ENCODE results near the gene FOXP1. TPM values are rescaled to one million over a fixed set of nuclear protein-coding genes. Genes with fewer than 3 reads are reported as not detected.

The FOXP1 gene
- total and polyA plus RNA-seq, 2 of the 8 experiments (the other 6 are each of a cell fraction or from before 2014, with no cell fraction given): 13.9 to 25.4 TPM

DNA sequence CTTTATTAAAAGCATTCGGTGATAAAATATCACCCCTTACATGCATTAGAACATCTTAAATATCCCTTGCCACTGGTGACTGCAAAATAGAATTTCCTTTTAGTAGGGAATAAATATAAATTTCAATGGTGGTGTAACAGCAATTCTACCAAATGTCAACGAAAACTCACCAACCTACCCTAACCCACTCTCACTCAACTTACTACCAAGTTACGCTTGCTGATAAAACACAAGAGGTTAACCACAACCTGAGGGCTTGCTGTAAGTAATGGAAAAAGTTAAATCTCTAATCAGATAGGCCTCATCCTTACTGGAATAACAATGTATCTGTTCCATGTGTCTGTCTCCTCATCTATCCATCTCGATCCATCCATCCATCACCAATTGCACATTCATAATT is 274.7 kb downstream of the FOXP1 start:
- H3K36me3 ChIP-seq (ENCODE audit: control insufficient read depth in 2 of 4, insufficient read depth in 4 of 4, low read length in 3 of 4): no peaks in the 10 kb centered on the region
- TF ChIP-seq, protein P1, sequence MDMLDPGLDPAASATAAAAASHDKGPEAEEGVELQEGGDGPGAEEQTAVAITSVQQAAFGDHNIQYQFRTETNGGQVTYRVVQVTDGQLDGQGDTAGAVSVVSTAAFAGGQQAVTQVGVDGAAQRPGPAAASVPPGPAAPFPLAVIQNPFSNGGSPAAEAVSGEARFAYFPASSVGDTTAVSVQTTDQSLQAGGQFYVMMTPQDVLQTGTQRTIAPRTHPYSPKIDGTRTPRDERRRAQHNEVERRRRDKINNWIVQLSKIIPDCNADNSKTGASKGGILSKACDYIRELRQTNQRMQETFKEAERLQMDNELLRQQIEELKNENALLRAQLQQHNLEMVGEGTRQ (IDR thresholded peaks at IDR 0.05; ENCODE audit: low read length): no peak
- TF ChIP-seq SIRT6 (IDR thresholded peaks at IDR 0.05; ENCODE audit: low read length) (no peak), POU5F1 (IDR thresholded peaks at IDR 0.05; ENCODE audit: low read depth, low read length) (no peak)
- TF ChIP-seq, protein P2, sequence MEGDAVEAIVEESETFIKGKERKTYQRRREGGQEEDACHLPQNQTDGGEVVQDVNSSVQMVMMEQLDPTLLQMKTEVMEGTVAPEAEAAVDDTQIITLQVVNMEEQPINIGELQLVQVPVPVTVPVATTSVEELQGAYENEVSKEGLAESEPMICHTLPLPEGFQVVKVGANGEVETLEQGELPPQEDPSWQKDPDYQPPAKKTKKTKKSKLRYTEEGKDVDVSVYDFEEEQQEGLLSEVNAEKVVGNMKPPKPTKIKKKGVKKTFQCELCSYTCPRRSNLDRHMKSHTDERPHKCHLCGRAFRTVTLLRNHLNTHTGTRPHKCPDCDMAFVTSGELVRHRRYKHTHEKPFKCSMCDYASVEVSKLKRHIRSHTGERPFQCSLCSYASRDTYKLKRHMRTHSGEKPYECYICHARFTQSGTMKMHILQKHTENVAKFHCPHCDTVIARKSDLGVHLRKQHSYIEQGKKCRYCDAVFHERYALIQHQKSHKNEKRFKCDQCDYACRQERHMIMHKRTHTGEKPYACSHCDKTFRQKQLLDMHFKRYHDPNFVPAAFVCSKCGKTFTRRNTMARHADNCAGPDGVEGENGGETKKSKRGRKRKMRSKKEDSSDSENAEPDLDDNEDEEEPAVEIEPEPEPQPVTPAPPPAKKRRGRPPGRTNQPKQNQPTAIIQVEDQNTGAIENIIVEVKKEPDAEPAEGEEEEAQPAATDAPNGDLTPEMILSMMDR (IDR thresholded peaks at IDR 0.05; ENCODE audit: control extremely low read depth in 1 of 3, insufficient read depth in 1 of 3, low read depth in 1 of 3, low read length in 3 of 3): no peak
- ChIA-PET POLR2A (ENCODE audit: partially characterized antibody) (no interaction called here), CTCF (ENCODE audit: partially characterized antibody) (interaction anchor here (0.6 to 1.6 kb wide), 2 partner anchors 203 to 372 kb away, joined by 3 to 4 read pairs; no protein-coding TSS in a partner anchor)
- no peak overlapping the region for H4K8ac ChIP-seq (ENCODE audit: extremely low read depth, insufficient read depth, low read length)
- no peak overlapping the region for H3K18ac ChIP-seq (ENCODE audit: extremely low read depth, low read length)
- peaks cover 0 to 13% (median 7%) of the 10 kb centered on the region in 4 experiments; a peak in 4 of 7 replicates for H3K4me1 ChIP-seq (replicated peaks in 1 of 4; ENCODE audit: control insufficient read depth in 3 of 4, insufficient read depth in 4 of 4, low read length in 3 of 4)
- no peak overlapping the region for H2AFZ ChIP-seq (ENCODE audit: low read length)
- no peak overlapping the region for H3K9ac ChIP-seq (replicated peaks in 1 of 4; ENCODE audit: extremely low read depth in 1 of 4, low read depth in 3 of 4, low read length in 3 of 4)
- H4K20me1 ChIP-seq (replicated peaks in 1 of 2; ENCODE audit: control insufficient read depth in 1 of 2, insufficient read depth in 2 of 2, low read length in 2 of 2): no peaks in the 10 kb centered on the region
- H3K27me3 ChIP-seq (replicated peaks in 1 of 4; ENCODE audit: control insufficient read depth in 3 of 4, extremely low read depth in 1 of 4, insufficient read depth in 3 of 4, low read length in 3 of 4): no peaks in the 10 kb centered on the region
- H2BK120ac ChIP-seq (replicated peaks; ENCODE audit: low read depth, low read length): no peak overlapping the region
- H3K79me1 ChIP-seq (ENCODE audit: low read depth, low read length): no peaks in the 10 kb centered on the region
- 80% methylated on average over 4 of the region's 4 CpGs; no CpG with 5 or more reads in 1 of the 2 experiments for WGBS, 2 experiments (ENCODE audit: extremely low coverage in 1 of 2, insufficient coverage in 1 of 2, insufficient read length in 1 of 2, insufficient replicate concordance in 2 of 2, low coverage in 1 of 2, low lambda C conversion rate in 2 of 2, missing lambda C conversion rate in 1 of 2)
- H2BK5ac ChIP-seq (ENCODE audit: low read depth, low read length): no peak overlapping the region
- no peak overlapping the region for H3K4me2 ChIP-seq (ENCODE audit: insufficient read depth in 1 of 2, low read depth in 2 of 2, low read length in 2 of 2)
- no peak overlapping the region for H3K4ac ChIP-seq (replicated peaks; ENCODE audit: insufficient read length, low read depth, low read length)
- DNase-seq (ENCODE audit: low read depth in 1 of 2, low spot score in 2 of 2) (no peak), FAIRE-seq (peak; percentile 7)
- no peak overlapping the region for H2BK15ac ChIP-seq (ENCODE audit: low read length)
- H2BK20ac ChIP-seq (ENCODE audit: low read length): no peak overlapping the region
- H4K5ac ChIP-seq (ENCODE audit: insufficient read length, low read depth, low read length): no peak overlapping the region
- no peak overlapping the region for H3K4me3 ChIP-seq (ENCODE audit: extremely low read depth in 1 of 4, insufficient read depth in 2 of 4, low read depth in 3 of 4, low read length in 4 of 4)
- H3K9me3 ChIP-seq (ENCODE audit: insufficient read depth in 2 of 2, low read depth in 1 of 2, low read length in 1 of 2): no peaks in the 10 kb centered on the region
- no peak overlapping the region for H3K23ac ChIP-seq (ENCODE audit: insufficient read length)
- H3K27ac ChIP-seq (ENCODE audit: low read depth, low read length): no peak overlapping the region
- H2BK12ac ChIP-seq (ENCODE audit: low read depth, low read length): no peak overlapping the region
- H3K56ac ChIP-seq (replicated peaks; ENCODE audit: insufficient read length, low read depth, low read length): no peak overlapping the region
- H2AK5ac ChIP-seq (ENCODE audit: low read depth, low read length): no peak overlapping the region
- H3K14ac ChIP-seq (ENCODE audit: insufficient read length): no peak overlapping the region
- H3K79me2 ChIP-seq (ENCODE audit: control insufficient read depth in 1 of 2, insufficient read depth in 2 of 2, low read length in 2 of 2): peaks cover 0 to 13% of the 10 kb centered on the region in 2 experiments; a peak in 2 of 4 replicates
- H3K23me2 ChIP-seq (ENCODE audit: low read depth, low read length): peaks cover 3% of the 10 kb centered on the region; the same call in 1 of the 2 replicates
- no peak overlapping the region for H4K91ac ChIP-seq (replicated peaks; ENCODE audit: insufficient read length, low read length)

Measured in H1 (cell line).